ENCODE measurements around the gene ARHGEF3.

Gene ARHGEF3

DNA sequence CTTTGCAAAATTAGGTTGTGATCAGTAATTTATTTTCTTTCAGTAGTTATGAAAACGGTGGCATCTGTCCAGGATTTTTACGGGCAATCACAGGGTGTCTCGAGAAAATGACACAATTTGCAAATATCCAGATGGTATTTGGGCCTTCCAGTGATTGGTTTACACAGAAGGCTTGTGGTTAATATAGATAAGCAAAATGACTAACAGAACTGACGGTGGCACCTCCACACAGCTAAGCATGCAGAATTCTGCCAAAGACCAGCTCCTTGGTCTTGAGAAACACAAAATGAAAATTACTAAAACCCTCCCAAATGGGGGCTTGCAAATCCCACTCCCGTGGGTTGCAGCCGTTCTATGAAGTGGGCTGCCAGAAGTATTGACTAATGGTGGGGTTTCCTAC lies 5.5 kb downstream of the ARHGEF3 start:
- DNase-seq (ENCODE audit: low read depth) = no peak

DNA sequence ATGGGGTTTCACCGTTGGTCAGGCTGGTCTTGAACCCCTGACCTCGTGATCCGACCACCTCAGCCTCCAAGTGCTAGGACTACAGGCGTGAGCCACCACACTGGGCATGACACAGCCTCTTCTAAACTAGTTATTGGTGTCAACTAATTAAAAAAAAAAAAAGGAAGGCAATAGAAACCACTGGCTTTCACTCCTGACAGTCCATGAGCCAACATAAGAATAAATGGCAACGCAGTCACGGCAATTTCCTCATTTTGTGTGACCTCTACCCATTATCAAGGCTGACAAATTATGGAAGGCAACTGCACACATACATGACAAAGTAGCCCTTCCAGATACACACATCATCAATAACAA lies 5.9 kb downstream of the ARHGEF3 start:
- DNase-seq (ENCODE audit: low read depth) = no peak

DNA sequence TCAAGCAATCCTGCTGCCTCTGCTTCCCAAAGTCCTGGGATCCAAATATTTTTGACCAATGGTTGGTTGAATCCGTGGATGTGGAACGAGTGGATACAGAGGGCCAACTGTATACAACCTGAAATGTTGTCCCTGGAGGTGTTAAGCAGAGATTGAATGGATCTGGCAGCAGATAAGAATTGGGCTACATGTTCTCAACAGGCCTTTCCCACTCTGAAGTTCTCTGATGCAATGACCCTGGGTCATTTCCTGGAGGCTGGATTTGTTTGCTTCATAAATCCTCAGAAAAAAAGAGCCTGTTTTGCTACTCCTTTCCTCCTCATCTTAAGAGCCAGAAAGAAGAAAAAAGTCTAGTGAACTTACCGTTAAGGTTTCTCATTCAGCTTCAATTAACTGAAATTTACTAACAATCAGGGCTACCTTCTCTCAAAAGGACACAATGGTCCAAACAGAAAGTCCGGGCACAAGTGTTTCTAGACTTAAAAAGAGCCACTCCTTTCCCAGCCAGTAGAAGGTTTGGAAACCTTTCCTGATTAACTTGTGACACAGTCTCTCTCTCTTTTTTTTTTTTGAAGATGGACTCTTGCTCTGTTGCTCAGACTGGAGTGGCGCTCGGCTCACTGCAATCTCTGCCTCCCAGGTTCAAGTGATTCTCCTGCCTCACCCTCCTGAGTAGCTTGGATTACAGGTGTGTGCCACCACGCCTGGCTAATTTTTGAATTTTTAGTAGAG lies 6.5 kb downstream of the ARHGEF3 start:
- DNase-seq (ENCODE audit: low read depth) = no peak

DNA sequence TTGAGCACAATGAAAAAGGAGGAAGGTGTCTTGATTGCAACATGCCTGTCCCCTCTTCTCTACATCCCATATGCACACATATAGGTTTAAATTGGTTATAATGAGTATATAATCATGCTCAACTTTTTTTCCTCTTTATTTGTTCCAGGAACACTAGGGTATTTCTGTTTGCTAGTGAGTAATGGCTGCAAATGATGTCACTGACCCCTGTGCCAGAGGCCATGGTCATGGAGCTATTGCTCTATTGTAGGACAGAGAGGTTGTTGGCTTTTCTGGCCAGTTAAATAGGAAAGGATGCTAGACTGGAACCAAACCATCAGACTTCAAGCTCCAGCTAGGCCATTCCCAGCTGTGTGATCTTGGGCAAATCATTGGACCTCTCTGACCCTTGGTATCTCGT lies 9.6 kb downstream of the ARHGEF3 start:
- no peak for DNase-seq (ENCODE audit: low read depth)

DNA sequence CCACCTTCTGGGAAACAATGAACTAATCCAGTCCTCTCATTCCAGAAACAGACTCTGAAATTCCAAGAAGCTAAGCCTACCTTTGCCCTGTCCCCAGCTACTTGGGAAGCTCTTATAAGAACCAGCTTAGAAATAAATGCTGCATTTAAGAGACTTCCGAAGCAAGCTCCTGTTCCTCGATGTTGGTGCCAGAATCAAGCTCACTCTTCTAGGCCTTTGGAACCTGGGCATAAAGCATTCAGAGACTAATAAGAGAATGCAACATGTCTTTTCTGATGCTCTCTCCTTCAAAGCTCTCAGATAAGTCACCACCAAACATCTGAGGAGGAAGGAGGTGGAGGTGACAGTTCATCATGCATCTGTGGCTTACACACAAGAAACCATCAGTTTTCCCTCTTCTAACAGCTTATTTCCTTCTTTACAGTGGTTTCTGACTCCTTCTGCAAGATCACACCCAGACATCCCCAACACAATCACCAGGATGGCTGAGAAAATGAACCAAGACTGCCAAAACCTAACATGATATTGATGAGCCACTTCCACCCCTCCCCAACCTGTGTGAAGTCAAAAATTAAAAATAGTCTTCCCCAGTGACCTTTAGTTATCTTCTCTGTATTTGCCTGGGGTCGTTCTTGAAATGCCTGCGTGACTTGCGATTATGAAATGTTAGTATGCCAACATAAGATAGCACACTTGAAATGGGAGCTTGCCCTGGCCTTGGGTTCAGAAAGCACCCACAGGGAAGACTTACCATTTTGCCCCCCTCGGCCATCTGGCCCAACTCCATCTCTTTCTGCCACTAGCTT lies 11.5 kb downstream of the ARHGEF3 start:
- DNase-seq (ENCODE audit: low read depth) = no peak

DNA sequence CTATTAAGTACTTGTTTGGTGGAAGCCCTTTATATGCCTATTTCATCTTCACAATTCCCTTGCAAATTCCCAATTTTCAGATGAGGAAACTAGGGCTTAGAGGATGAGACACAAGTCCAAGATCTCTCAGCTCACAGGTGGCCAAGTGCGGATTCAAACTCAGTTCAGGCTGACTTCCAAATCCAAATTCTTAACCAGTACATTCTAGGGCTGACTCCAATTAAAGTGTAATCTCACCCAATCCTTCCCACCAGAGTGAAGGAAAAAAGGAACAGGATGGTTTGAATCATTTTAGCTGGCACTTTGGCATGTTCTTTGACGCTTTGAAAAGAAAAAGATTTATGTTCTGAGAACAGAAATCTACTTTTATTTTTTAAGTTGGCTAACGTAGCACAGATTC lies 12.7 kb downstream of the ARHGEF3 start:
- no peak for DNase-seq (ENCODE audit: low read depth)

DNA sequence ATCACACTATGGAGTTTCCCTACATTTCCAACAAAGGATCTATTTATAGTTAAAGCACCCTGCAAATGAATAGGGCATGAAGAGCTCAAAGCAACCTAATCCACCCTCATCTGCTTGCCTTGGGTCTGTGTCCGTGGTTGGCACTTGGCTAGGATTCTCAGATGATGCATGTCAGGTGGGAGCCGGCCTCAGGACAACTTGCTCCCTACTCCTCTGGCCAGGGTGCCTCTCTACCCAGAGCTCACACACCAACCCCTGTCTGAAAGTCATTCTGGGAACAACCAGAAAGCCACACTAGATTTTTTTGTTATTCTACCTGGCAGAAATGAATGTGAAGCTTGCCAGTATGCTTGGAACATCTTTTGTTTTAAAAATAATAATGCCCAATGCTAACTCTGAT lies 13.2 kb downstream of the ARHGEF3 start:
- no peak for DNase-seq (ENCODE audit: low read depth)

DNA sequence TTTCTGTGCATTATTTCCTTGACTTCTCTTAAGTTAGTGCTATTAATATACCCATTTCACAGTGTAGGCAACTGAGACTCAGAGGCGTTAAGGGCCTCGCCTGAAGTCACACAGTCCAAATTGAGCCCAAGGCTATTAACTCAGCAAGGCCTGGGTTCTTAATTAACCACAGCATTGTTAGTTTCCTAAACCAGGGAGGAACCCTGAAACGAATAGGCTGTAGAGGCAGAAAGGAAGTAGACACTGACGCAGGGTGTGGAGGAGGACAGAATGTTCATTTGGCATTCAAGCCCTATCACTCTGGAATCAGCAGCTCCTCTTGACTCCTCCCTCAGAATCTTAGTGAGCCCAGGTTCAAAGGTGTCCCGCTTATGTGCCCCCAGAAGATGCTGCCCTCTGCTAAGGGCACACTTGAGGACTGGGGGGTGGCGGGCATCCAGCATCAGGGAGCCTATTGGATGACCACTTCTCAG lies 13.9 kb downstream of the ARHGEF3 start:
- no peak for DNase-seq (ENCODE audit: low read depth)

DNA sequence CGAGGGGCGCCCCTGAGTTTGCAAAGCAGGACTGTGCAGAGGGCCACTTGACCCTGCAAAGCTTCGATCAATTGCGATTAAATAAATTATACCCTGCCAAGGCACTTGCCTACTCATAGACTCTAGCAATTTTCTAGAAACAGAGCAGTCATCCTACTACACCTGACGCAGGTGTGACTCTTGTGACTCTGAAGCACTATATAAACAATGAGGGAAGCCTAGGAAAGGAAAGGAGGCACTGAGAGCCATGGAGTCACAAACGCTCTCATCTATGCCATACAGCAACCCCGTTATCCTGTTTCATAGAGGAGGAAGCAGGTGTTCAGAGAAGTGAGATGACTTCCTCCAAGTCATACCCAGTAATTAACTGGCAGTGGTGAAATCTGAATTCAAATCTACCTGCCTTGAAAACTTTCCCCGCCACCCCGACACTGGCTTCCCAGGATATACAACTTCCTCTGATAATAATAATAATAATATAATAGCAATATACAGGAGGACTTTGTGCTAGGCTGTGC lies 14.4 kb downstream of the ARHGEF3 start:
- DNase-seq (ENCODE audit: low read depth) = no peak

DNA sequence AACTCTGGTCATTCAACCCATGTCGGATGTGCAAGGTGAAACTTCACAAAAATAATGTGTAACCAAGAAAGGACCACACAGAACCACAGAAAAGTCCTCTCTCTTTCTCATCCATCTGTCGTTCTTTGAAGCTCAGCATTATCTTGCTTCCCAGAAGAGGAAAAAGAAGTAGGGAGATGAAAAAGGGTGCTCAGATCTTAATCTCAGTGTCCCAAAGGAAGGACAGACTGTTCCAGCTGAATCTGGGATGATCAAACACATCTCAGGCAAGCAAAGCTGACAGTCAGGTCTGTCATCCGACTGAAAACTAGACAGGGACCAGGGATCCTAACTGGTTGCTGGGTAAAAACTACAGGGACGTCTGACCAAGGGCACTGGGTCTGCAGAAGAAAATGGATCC lies 16.2 kb downstream of the ARHGEF3 start:
- DNase-seq (ENCODE audit: low read depth) = no peak

DNA sequence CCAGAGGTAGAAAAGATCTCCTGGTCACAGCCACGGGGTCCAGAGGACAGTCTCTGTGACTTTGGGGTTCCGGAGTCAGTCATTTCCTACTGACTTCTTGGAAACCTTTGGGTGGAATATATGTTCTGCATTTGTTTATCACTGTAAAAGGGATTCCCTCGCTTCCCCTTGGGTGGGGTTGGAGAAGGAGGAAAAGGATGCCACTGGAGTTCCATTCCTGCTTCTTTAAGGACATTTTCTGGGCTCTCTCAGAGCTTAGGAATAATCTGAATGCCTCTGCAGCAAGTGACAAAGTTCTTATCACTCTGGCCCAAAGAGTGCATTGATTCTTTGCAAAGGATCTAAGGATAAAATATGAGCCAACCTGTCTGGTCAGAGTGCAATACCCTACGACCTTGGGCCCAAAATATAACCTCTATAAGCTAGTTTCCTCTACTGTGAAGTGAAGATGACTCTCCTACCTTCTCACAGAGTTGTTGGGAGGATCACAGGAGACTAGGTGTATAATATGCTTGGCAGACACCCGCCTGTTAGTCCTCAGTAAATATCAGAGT lies 17.2 kb downstream of the ARHGEF3 start:
- DNase-seq (ENCODE audit: low read depth) = no peak

DNA sequence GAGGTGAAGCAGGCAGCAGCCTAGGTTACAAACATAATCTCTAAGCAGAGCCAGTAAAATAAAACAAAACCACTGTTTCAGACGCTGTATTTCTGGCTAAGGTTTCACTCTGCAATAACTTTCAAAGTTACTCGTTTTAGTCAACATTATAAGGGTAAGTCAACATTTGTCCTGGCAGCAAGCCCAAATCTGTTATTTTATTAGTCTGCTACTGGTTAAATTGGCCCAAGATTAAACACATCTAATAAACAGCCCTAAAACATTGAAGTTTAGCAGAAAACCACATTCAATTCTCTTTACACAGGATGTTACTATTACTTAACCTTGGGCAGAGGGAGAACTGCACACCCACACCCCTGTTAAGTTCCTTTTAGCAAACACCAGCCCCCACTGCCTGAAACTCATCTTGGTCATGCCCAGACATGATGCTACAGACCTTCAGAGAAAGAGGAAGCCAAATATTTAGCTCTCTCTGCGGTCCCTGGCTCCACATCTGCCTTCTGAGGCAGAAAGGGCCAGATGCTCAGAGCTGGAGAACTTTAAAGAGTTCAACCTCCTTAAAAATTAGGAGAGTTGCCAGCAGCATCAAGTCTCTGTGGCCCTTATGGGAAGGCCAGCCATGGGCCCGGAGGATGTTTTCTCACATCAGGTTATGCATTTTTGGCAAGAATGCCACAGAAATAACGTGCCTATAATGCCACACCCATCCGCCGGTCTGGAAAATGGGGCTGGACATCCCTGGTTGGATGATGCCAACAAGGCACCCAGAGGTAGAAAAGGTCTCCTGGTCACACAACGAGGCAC lies 17.9 kb downstream of the ARHGEF3 start:
- DNase-seq (ENCODE audit: low read depth) = peak; percentile 46

DNA sequence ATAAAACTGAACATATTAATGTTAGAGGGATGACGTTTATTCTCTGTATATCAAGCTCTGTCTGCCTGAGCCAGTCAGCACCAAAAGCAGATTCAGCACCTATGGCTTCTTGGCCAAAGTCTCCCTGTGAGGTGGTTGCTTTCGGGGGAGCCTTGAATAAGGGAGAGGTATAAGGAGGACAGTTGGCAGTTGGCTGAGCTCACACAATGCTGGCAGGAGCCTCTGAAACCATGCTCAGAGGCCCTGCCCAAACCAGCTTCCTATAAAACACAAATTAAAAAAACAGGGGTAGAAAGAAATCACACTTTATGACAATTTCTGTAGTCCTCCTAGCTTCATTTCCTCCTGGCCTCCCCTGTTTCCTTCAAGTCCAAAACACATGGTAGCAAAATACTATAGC lies 18.8 kb downstream of the ARHGEF3 start:
- DNase-seq (ENCODE audit: low read depth) = no peak

DNA sequence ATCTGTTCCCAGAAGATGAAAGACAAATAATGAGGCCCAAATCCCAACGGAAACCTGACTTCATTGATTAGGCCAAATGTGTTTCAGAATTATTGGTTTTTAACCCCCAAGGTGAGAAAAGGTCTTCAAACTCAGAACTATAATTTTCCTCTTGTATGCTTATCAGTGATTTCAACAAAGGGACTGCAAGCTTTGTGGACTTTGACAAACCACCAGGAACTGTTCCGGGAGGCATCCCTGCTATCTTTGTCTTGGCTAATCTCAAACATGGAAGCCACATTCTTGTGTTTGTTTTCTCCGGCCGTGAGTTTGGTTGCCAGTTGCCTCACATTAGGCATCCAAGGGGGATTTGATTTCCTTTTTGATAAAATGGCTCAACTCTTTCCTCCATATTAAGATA lies 19.5 kb downstream of the ARHGEF3 start:
- no peak for DNase-seq (ENCODE audit: low read depth)

DNA sequence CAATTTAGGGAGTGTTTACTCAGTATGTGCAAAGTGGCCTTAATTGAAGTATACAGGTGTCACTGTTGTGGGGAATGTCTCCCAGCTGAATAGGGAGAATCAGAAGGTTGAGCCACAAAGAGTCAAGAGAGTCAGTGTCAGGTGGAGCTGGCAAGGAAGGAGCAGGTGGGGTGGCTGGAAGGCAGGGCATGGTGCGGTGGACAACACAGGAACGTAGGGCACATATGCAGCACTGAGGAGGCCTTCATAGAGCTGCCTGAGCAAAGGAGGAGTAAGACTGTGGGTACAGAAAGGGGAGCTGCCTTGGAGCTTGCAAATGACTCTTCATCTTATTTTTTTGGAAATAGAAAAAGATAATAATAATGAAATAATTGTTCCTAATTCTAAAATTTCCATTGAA lies 20.0 kb downstream of the ARHGEF3 start:
- DNase-seq (ENCODE audit: low read depth) = no peak

DNA sequence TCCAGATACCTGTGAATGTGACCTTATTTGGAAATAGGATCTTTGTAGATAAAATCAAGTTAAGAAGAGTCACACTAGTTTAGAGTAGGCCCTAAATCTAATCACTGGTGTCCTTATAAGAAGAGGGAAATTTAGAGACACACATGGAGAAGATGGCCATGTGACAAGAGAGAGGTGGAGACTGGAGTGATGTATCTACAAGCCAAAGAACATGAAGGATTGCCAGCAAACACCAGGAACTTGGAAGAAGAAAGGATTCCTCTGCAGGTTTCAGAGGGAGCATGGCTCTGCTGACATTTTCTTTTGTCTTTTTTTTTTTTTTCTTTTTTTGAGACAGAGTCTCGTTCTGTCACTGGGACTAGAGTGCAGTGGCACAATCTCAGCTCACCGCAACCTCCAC lies 20.8 kb downstream of the ARHGEF3 start:
- no peak for DNase-seq (ENCODE audit: low read depth)

DNA sequence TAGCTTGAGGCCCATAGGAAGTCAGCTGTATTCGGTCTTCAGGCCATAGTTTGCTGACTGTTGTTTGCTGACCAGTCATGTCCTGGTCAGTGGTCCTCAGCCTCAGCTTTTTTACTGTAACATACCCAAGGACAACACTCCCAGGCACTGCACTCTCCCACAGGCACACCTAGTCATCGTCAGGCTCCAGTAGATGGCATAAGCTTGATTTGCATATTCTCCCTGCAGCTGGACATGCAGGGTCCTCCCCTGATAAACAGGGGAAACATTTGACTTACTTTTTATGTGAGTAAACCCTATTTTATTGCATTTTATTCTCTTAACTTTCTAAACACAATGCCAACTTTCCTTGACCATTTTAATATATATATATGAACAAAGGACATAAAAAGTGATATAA lies 22.9 kb downstream of the ARHGEF3 start:
- no peak for DNase-seq (ENCODE audit: low read depth)

DNA sequence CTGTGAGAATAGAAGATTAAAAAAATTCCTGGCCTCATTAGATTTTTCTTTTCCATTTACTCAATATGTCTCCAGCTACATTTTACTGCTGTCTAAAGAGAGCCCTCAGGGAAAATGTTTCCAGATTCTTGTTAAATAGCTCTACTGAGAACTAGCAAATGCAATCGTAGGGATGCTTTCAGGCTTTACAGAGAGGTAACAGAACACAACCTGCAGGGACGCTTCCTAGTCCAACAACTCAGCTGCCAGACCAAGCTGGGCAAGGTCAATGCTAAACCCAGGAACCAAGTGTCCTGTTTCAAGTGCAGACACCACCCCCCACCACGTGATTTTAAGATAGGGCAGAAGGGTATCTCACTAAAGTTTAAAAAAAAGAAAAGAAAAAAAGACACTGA lies 25.2 kb downstream of the ARHGEF3 start:
- DNase-seq (ENCODE audit: low read depth) = no peak

DNA sequence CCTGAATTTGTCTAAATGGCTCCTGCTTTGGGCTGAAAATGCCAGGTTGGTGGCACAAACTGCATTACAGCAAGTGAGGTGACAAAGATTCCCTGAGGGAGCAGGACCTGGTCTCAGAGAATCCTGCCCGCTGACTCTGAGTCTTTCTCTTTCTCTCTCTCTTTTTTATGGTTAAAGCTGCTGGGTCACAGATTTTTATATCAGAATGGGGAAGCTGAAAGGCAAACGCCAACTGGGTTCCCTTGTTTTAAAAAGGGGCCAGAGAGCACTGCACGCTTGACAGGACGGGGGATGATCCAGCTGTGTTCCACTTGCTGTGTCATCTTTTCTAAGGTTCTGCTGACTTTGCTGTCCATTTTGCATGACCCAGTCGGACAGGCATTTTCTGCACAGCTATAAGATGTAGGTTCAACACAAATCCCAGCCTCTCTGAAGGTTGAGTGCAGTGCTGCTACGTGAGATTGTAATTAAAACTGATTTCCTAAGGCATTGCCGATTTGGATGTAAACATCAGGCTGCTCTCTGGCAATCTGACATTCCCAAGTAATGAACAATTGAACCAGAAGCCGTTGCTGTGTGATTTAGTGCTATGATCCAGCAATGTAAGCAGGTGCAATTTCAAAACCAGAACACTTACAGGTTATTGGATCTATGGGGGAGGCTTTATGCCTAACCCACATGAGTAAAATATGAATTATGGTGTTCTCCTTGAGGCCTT lies 25.8 kb downstream of the ARHGEF3 start:
- DNase-seq (ENCODE audit: low read depth) = no peak

DNA sequence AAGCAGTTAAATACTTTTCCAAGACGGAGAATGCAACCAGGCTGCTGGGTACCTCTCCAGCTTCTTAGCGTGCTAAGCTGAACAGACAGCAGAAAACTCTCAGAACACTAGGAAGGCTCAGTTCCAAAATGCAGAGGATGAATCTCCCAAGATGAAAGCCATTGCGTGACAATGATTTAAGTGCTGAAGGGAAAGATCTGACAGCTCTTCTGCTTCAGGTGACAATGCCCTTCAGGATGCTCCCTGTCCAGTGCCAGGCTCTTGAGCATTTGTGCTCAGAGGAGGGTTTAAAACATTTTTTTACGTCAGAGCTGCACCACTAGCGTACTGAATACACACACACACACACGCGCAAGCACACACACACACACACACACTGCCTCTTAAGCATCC lies 26.3 kb downstream of the ARHGEF3 start:
- DNase-seq (ENCODE audit: low read depth) = no peak

DNA sequence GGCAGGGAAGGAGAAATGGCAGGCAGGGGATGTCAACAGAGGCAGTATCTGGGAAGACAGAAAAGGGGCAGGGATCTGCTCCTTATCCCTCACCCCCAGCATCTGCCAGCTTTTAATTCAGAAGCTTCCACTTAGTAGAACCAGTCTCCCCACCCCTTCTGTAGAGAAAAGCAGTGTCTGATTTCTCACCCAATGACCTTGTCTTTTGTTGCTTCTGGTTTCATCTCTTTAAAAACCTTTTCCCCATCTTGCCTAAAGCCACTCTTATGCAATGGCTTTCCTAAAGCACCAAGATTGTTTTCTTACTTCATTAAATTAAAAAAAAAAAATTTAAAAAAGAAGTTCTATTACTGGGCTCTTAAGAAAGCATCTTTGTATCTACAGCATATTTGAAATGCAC lies 27.8 kb downstream of the ARHGEF3 start:
- DNase-seq (ENCODE audit: low read depth) = no peak
